ENCODE measurements around the gene CSGALNACT2.

Gene CSGALNACT2

DNA sequence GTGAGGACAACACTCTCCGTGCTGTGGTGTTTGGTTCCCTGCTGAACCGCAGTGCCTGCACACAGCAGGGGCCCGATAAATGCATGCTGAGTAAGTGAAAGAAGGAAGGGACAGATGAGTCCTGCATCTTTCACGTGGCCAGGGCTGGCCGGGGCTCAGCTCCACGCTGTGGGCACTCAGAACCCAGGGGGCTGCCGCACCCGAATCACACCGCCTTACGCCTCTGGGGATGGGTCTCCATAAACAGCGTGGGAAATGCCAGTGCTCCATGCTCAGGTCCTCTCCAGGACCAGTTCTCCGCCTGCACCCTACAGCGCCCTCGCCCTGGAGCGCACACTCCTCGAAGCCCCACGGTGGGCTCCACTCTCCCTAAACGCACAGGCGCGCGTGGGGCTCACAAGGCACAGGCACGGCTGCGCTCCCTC lies 90.5 kb downstream of the CSGALNACT2 start:
- DNase-seq (ENCODE audit: low spot score): no peak

- DNase-seq (ENCODE audit: low spot score): no peak
These were observed 91.2 kb downstream of the CSGALNACT2 start for GRCh38 chr10:43229208-43230061.

DNA sequence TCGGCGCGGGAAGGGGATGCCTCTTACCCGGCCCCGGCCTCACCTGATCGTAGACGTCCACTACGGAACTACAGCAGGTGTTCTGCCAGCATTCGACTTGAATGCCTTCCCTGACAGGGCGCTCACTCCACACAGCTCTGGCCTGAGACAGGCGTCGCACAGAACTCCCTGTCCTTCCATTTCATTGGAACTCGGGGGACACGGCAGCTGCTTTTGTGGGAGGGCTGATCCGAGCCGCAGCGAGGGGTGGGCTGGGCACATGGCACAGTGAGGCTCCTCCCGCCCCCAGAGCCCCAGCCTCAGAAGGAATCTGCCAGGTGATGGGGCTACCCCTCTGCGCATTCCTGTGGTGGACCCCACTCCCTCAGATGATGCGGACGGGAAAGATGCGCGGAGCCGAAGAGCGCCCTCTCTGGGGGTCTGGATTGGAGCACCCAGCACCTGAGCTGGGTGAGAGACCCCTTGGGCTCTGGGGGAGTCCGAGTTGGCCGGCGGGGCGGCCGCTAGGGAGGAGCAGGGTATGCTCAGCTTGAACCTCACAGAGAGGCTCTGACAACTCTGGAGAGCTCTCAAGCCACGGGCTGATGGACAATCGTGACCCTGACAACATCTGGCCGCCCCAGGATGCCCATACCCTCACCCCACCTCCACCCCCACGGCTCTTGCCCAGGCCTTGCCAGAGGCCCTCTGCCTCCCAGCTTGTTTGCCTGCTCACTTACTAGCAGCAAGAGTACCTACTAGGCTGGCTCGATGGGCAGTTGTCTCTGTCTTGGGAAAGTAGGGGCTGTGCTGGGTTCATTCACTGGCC lies 92.1 kb downstream of the CSGALNACT2 start:
- DNase-seq (ENCODE audit: low spot score): no peak

DNA sequence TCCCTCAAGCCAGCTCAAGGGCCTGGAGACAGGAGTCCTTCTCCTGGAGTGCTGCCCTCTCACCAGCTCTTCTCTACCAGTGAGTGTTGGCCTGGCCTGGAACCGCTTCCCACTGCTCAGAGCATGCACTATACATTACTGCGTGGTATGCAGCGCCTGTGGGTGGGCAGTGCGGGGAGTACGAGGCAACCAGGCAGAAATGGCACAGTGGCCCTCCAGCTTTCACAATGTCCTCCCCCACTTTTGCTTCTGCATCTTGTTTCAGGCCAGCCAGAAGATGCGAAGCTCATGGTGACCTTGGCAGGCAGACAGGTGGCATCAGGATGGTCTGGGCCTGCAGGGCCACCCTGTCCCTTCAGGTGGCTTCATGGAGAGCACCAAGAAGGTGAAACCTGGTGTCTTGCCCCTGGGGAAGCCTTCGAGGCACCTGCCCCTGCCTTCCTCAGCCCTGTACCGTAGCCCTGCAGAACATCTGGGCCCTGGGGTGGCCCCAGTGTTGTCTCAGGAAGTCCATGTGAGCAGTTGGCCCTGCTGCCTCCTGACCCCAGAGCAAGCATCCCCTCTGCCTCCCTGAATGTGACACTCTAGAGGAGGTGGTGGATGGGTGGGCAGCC lies 92.8 kb downstream of the CSGALNACT2 start:
- no peak for DNase-seq (ENCODE audit: low spot score)

DNA sequence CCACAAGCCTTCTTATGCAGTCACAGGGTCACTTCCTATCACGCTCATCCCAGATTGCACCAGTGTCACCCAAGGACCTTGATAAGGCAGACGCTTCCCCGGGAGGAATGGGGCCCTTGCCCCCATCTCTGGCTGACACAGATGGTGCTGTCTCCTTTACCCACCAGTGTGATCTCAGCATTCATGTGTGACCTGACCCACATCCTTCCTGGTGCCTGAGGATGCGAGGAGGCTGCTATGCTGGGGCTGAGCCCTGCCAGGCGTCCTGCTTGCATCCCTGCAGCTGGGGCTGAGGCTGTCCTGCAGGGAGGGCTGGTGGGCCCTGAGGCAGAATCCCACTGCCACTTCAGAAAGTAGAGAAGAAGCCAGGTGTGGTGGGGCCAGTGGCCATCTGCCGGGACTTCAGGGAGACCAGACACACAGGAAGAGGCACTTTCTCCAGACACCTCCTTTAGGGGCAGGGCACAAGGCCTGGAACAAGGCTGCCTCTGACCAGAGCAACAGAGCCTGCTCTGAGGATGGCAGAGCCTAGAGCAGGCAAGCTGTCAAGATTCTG lies 93.4 kb downstream of the CSGALNACT2 start:
- peak; percentile 39 for DNase-seq (ENCODE audit: low spot score)

DNA sequence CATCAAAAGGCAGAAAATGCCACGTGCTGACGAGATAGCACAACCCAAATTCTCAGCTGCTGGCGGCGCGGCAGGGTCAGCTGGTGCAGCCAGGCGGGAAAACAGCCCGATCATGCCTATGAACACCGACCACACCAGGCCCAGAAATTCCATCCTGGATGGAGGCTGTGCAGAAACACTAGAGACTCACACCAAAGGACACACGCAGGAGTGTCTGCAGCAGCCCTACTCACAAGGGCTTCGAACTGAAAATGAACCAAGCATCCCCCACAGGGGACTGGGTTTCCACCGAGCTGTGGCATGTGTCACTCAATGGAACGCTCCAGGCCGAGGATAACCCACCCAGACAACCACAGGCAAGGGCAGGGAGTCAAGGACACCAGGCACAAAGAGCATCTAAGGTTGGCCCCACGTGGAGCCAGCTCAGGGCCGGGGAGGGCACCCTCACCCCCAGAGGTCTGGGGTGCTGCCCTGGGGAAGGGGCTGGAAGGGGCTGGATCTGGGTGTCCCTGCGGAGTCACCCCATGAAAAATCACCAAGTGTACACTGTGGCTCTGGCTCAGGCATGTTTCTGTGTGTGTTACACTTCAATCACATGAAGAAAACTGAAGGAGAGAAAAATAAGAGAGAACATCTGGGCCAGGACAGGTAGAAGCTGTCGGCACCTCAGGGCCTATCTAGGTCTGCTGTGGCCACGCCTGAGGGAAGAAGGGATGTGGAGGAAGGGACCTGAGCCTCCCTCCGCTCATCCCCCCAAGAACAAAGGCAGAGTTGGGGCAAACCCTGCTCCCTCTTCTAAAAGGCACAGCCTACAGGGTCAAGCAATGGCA lies 95.6 kb downstream of the CSGALNACT2 start:
- no peak for DNase-seq (ENCODE audit: low spot score)

DNA sequence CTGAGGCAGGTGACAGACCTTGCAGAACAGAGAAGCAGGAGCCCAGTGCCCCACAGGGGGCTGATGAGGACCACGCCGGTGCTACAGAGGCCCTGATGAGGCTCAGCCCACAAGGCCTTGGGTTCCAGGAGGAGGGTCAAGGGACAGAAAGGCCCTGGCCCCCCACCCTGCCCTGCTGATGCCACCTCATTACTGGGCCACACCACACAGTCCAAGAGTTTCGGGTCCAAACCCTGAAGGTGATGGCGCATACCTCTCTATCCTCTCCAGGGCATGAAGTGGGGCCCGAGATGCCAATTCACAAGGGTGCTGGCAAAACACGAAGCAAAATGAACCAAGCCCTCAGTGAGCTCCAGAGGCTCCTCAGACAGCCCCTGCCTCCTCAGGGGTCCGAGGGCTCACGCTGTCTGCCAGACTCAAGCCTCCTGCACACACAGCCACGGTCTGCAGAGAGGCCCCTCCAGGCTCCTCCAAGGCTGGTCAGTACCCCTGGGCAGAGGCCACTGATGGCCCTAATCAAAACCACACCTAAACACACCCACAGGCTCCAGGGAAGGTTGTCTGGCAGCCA lies 96.3 kb downstream of the CSGALNACT2 start:
- DNase-seq (ENCODE audit: low spot score): no peak

Measured in NAMALWA (cell line).